ENCODE results near the gene RAB26.

- no peak for TF ChIP-seq EZH2phosphoT487 (IDR thresholded peaks at IDR 0.05; ENCODE audit: insufficient read depth, low read depth)
- no peak for TF ChIP-seq EZH2 (IDR thresholded peaks at IDR 0.05; ENCODE audit: insufficient read depth, poor library complexity, severe bottlenecking)
Measured at GRCh38 chr16:2155091-2155950, 6.9 kb downstream of the RAB26 start, which contains the start of gene TRAF7.
